Fibroblast of mammary gland (primary cell): Measurements from ENCODE around the gene JADE2.

Source experiments
- DNase-seq: peaks from one replicate; pipeline ENCODE4 v3.0.0-alpha.2; 2010; ENCODE audit warnings: low read depth
- H3K4me3 ChIP-seq: 2 replicates; pipeline ENCODE4 v1.5.1; 2011; ENCODE audit warnings: low read depth, mild to moderate bottlenecking, low read length, moderate library complexity; ENCODE audit not compliant: control insufficient read depth
- TF ChIP-seq, protein P1 (sequence below): conservative IDR thresholded peaks from 2 replicates; pipeline ENCODE4 v1.5.1; 2011; ENCODE audit warnings: low read depth, low read length, inconsistent platforms; ENCODE audit not compliant: control insufficient read depth, insufficient read depth

The JADE2 gene

GRCh38 chr5:134547066-134547465 is 21.6 kb downstream of the JADE2 start:
- H3K4me3 ChIP-seq, result no peak overlapping the region
- DNase-seq, result no peak
- TF ChIP-seq, protein P1, sequence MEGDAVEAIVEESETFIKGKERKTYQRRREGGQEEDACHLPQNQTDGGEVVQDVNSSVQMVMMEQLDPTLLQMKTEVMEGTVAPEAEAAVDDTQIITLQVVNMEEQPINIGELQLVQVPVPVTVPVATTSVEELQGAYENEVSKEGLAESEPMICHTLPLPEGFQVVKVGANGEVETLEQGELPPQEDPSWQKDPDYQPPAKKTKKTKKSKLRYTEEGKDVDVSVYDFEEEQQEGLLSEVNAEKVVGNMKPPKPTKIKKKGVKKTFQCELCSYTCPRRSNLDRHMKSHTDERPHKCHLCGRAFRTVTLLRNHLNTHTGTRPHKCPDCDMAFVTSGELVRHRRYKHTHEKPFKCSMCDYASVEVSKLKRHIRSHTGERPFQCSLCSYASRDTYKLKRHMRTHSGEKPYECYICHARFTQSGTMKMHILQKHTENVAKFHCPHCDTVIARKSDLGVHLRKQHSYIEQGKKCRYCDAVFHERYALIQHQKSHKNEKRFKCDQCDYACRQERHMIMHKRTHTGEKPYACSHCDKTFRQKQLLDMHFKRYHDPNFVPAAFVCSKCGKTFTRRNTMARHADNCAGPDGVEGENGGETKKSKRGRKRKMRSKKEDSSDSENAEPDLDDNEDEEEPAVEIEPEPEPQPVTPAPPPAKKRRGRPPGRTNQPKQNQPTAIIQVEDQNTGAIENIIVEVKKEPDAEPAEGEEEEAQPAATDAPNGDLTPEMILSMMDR, result no peak

GRCh38 chr5:134547579-134547978 is 22.1 kb downstream of the JADE2 start:
- peak; percentile 90 for DNase-seq
- H3K4me3 ChIP-seq, result no peak overlapping the region
- TF ChIP-seq, protein P1, result no peak

- TF ChIP-seq, protein P1, result no peak
- H3K4me3 ChIP-seq, result no peak overlapping the region
- DNase-seq, result no peak
Observed at GRCh38 chr5:134547999-134548658, 22.7 kb downstream of the JADE2 start.

- peak; percentile 91 for DNase-seq
- TF ChIP-seq, protein P1, result no peak
- no peak overlapping the region for H3K4me3 ChIP-seq
Observed at GRCh38 chr5:134549714-134550113, 24.2 kb downstream of the JADE2 start.

DNA sequence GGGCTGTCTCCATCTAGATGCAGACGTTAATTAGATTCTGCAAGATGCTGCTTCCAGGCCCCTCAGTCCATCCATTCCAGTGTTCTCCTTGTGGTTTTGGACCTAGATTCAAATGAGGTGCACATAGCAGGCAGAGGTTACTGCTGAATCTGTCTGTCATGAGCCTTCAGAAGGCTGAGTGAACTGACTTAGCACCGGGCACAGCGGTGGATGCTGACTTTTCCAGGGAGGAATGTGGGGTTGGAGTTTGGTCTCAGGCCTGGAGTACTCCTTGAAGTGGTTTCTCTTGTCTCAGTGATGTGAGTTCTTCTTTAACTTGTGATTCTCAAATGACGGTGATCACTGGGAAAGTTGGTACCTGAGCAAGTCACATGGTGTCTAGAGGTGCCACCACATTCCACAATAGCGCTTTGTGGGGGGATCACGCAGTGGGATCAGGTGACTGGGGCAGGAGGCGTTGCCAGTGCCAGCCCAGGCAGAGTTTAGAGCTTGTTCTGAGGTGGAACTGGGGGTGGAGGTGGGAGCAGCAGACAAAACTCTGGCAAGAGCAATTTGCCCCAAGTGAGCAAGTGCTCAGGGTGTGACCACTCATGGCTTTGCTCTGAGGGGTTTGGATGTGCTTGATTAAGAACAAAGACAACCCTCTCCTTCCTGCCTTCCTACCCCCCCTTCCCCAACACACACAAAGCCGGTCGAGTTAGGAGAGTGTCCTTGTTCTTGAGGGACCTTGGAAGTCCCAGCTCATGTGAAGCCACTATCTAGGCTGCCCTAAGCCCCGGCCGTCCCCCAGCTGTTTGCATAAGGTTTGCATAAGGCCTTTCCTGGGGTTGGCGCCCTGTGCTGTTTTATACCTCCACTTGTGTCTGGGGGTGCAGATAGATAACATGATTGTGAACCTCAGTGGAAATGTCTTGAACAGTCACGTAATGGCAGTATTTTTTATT is 25.1 kb downstream of the JADE2 start:
- TF ChIP-seq, protein P1, result no peak
- H3K4me3 ChIP-seq, result no peak overlapping the region
- no peak for DNase-seq

DNA sequence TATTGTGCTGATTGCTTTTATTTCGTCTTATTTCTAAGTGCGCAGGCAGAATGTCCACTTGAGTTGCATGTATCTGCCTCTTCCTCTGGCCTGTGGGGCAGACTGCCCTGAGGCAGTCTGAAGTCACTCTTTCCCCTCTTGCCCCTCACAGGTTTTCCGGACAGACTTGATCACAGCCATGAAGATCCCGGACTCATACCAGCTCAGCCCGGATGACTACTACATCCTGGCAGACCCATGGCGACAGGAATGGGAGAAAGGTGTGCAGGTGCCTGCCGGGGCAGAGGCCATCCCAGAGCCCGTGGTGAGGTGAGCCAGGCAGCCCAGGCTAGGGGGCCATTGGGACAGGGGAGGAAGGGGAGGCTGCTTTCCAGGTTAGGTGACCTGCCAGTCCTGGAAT is 26.4 kb downstream of the JADE2 start:
- no peak overlapping the region for H3K4me3 ChIP-seq
- TF ChIP-seq, protein P1, result no peak
- no peak for DNase-seq
